ENCODE data around the gene NOL4L. TPM values are rescaled to one million over a fixed set of nuclear protein-coding genes. Genes with fewer than 3 reads are reported as not detected.

The NOL4L gene
- total RNA-seq, 1 experiment from 2014 or later = 1.4 TPM

- H3K27ac ChIP-seq (ENCODE audit: low read depth, low read length, poor library complexity, severe bottlenecking) = no peak overlapping the region
- TF ChIP-seq EZH2 (IDR thresholded peaks at IDR 0.05; ENCODE audit: borderline replicate concordance, low read depth, low read length, poor library complexity, severe bottlenecking) = no peak
- TF ChIP-seq, protein P1, sequence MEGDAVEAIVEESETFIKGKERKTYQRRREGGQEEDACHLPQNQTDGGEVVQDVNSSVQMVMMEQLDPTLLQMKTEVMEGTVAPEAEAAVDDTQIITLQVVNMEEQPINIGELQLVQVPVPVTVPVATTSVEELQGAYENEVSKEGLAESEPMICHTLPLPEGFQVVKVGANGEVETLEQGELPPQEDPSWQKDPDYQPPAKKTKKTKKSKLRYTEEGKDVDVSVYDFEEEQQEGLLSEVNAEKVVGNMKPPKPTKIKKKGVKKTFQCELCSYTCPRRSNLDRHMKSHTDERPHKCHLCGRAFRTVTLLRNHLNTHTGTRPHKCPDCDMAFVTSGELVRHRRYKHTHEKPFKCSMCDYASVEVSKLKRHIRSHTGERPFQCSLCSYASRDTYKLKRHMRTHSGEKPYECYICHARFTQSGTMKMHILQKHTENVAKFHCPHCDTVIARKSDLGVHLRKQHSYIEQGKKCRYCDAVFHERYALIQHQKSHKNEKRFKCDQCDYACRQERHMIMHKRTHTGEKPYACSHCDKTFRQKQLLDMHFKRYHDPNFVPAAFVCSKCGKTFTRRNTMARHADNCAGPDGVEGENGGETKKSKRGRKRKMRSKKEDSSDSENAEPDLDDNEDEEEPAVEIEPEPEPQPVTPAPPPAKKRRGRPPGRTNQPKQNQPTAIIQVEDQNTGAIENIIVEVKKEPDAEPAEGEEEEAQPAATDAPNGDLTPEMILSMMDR (conservative IDR thresholded peaks at IDR 0.05; ENCODE audit: low read depth, low read length) = no peak
- no peaks in the 10 kb centered on the region for H3K27me3 ChIP-seq (replicated peaks; ENCODE audit: insufficient read depth, low read depth, low read length, poor library complexity)
- DNase-seq (ENCODE audit: low spot score) = no peak
- BruUV-seq (replicated peaks) = no TSS peak
- no peak overlapping the region for H3K4me3 ChIP-seq (ENCODE audit: low read depth, low read length, poor library complexity, severe bottlenecking)
- ChIA-PET CTCF (no interaction called here), POLR2A (ENCODE audit: low non-redundant PET) (no interaction called here)
- H3K4me1 ChIP-seq (ENCODE audit: insufficient read depth, low read length, poor library complexity, severe bottlenecking) = no peaks in the 10 kb centered on the region
- H3K36me3 ChIP-seq (ENCODE audit: insufficient read depth, low read length, poor library complexity, severe bottlenecking) = no peaks in the 10 kb centered on the region
- intact Hi-C loops (cut with micrococcal nuclease; ENCODE audit: unreplicated experiment) = no loop called here
- no peaks in the 10 kb centered on the region for H3K9me3 ChIP-seq (ENCODE audit: low read depth, low read length, poor library complexity, severe bottlenecking)
These were observed 23.9 kb downstream of the NOL4L start for GRCh38 chr20:32560989-32561830.

- Histone ChIP-seq H3K36me3 (ENCODE audit: insufficient read depth, low read length, poor library complexity, severe bottlenecking) (no peaks in the 10 kb centered on the region), H3K27ac (ENCODE audit: low read depth, low read length, poor library complexity, severe bottlenecking) (no peak overlapping the region), H3K27me3 (replicated peaks; ENCODE audit: insufficient read depth, low read depth, low read length, poor library complexity) (no peaks in the 10 kb centered on the region), H3K9me3 (ENCODE audit: low read depth, low read length, poor library complexity, severe bottlenecking) (no peaks in the 10 kb centered on the region), H3K4me3 (ENCODE audit: low read depth, low read length, poor library complexity, severe bottlenecking) (no peak overlapping the region), H3K4me1 (ENCODE audit: insufficient read depth, low read length, poor library complexity, severe bottlenecking) (no peaks in the 10 kb centered on the region)
- ChIA-PET CTCF (no interaction called here), POLR2A (ENCODE audit: low non-redundant PET) (no interaction called here)
- DNase-seq (ENCODE audit: low spot score) = no peak
- intact Hi-C loops (cut with micrococcal nuclease; ENCODE audit: unreplicated experiment) = no loop called here
- no peak for TF ChIP-seq EZH2 (IDR thresholded peaks at IDR 0.05; ENCODE audit: borderline replicate concordance, low read depth, low read length, poor library complexity, severe bottlenecking)
- TF ChIP-seq, protein P1 (conservative IDR thresholded peaks at IDR 0.05; ENCODE audit: low read depth, low read length) = no peak
- no TSS peak for BruUV-seq (replicated peaks)
These were observed 24.6 kb downstream of the NOL4L start for GRCh38 chr20:32560482-32560988.

DNA sequence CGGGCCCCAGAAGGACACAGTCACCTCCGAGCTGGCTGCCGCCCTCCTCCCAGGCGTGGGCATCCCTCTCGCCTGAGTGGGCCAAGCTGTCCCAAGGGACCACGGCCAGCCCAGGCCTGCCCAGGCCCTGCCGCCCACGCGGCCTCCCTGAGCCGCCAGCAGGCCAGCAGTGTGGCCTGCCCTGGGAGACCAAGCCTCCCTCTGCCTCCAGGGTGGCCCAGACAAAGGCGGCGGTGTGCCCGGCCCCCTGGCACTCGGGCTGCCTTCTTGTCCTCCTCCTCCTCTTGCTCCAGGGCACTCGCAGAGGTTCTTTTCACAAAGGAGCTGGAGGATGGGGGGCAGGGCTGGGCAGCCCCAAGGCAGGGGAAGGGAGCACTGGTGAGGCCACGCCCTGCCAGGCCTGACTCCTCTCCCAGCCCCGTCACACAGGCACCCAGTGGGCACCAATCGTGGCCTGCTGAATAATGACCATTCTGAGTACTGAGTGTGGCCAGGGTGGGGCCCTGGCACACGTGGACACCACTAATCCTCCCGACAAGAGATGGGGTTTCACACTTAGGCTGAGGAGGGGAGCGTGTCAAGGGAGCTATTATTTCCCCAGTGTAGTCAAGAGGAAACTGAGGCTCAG is 25.3 kb downstream of the NOL4L start:
- no peak for DNase-seq (ENCODE audit: low spot score)
- Histone ChIP-seq H3K27ac (ENCODE audit: low read depth, low read length, poor library complexity, severe bottlenecking) (no peak overlapping the region), H3K27me3 (replicated peaks; ENCODE audit: insufficient read depth, low read depth, low read length, poor library complexity) (no peaks in the 10 kb centered on the region), H3K4me3 (ENCODE audit: low read depth, low read length, poor library complexity, severe bottlenecking) (no peak overlapping the region), H3K4me1 (ENCODE audit: insufficient read depth, low read length, poor library complexity, severe bottlenecking) (no peaks in the 10 kb centered on the region), H3K36me3 (ENCODE audit: insufficient read depth, low read length, poor library complexity, severe bottlenecking) (no peaks in the 10 kb centered on the region), H3K9me3 (ENCODE audit: low read depth, low read length, poor library complexity, severe bottlenecking) (no peaks in the 10 kb centered on the region)
- BruUV-seq (replicated peaks) = no TSS peak
- ChIA-PET POLR2A (ENCODE audit: low non-redundant PET) (no interaction called here), CTCF (no interaction called here)
- intact Hi-C loops (cut with micrococcal nuclease; ENCODE audit: unreplicated experiment) = no loop called here
- no peak for TF ChIP-seq EZH2 (IDR thresholded peaks at IDR 0.05; ENCODE audit: borderline replicate concordance, low read depth, low read length, poor library complexity, severe bottlenecking)
- TF ChIP-seq, protein P1 (conservative IDR thresholded peaks at IDR 0.05; ENCODE audit: low read depth, low read length) = no peak

All from A673 (cell line).